H9 (cell line): ENCODE data around the gene SYNE2. TPM values are rescaled to one million over a fixed set of nuclear protein-coding genes. Genes with fewer than 3 reads are reported as not detected.

Experiments used
- DNase-seq: peaks from one replicate; pipeline ENCODE4 v3.0.0-alpha.2; 2017
- H2AFZ ChIP-seq: one replicate; pipeline ENCODE4 v1.6.1; 2013; ENCODE audit warnings: mild to moderate bottlenecking, low read length, control low read depth, moderate library complexity
- H2AK5ac ChIP-seq: 2 replicates; pipeline ENCODE4 v1.6.1; 2013; ENCODE audit warnings: low read length, control low read depth, mixed read lengths; ENCODE audit not compliant: insufficient read length
- H2BK120ac ChIP-seq: one replicate; pipeline ENCODE4 v1.6.1; 2013; ENCODE audit warnings: low read depth, mild to moderate bottlenecking, low read length, control low read depth, inconsistent platforms; ENCODE audit not compliant: poor library complexity, severe bottlenecking
- H2BK12ac ChIP-seq: 2 replicates; pipeline ENCODE4 v1.6.1; 2013; ENCODE audit warnings: low read length, control low read depth, mixed read lengths, low read depth; ENCODE audit not compliant: insufficient read length
- H2BK15ac ChIP-seq: 2 replicates; pipeline ENCODE4 v1.6.1; 2013; ENCODE audit warnings: low read depth, low read length, control low read depth
- H2BK20ac ChIP-seq: one replicate; pipeline ENCODE4 v1.6.1; 2013; ENCODE audit warnings: low read depth, mild to moderate bottlenecking, low read length, control low read depth, inconsistent platforms; ENCODE audit not compliant: poor library complexity, severe bottlenecking
- H2BK5ac ChIP-seq: 2 replicates; pipeline ENCODE4 v1.6.1; 2013; ENCODE audit warnings: low read length, control low read depth, mixed read lengths; ENCODE audit not compliant: insufficient read length
- H3K14ac ChIP-seq: 2 replicates; pipeline ENCODE4 v1.6.1; 2013; ENCODE audit warnings: low read length, control low read depth; ENCODE audit not compliant: insufficient read depth
- H3K18ac ChIP-seq: 2 replicates; pipeline ENCODE4 v1.6.1; 2013; ENCODE audit warnings: low read depth, mild to moderate bottlenecking, mixed read lengths, low read length, control low read depth; ENCODE audit not compliant: insufficient read length
- H3K23ac ChIP-seq: 2 replicates; pipeline ENCODE4 v1.6.1; 2013; ENCODE audit warnings: low read length, control low read depth, mixed read lengths, low read depth; ENCODE audit not compliant: insufficient read length
- H3K23me2 ChIP-seq: 2 replicates; pipeline ENCODE4 v1.6.1; 2013; ENCODE audit warnings: low read depth, mild to moderate bottlenecking, mixed read lengths, low read length, control low read depth; ENCODE audit not compliant: insufficient read length, poor library complexity, severe bottlenecking
- H3K27ac ChIP-seq: 2 replicates; pipeline ENCODE4 v1.5.1; 2013; ENCODE audit warnings: low read length, control low read depth, mixed read lengths, low read depth; ENCODE audit not compliant: insufficient read length
- H3K27me3 ChIP-seq: 2 replicates; pipeline ENCODE4 v1.6.1; 2013; ENCODE audit warnings: low read length, control low read depth, inconsistent platforms; ENCODE audit not compliant: insufficient read depth
- H3K4ac ChIP-seq: 2 replicates; pipeline ENCODE4 v1.6.1; 2013; ENCODE audit warnings: low read depth, mild to moderate bottlenecking, control low read depth, inconsistent platforms, low read length, moderate library complexity
- H3K4me1 ChIP-seq: 2 replicates; pipeline ENCODE4 v1.6.1; 2013; ENCODE audit warnings: low read length, control low read depth, inconsistent platforms; ENCODE audit not compliant: insufficient read depth
- H3K4me2 ChIP-seq: 2 replicates; pipeline ENCODE4 v1.6.1; 2013; ENCODE audit warnings: low read length, control low read depth, mixed read lengths; ENCODE audit not compliant: insufficient read length, insufficient read depth
- H3K56ac ChIP-seq: 2 replicates; pipeline ENCODE4 v1.6.1; 2013; ENCODE audit warnings: low read depth, mild to moderate bottlenecking, mixed read lengths, low read length, control low read depth; ENCODE audit not compliant: insufficient read length
- H3K79me1 ChIP-seq: 2 replicates; pipeline ENCODE4 v1.6.1; 2013; ENCODE audit warnings: low read depth, mild to moderate bottlenecking, moderate library complexity, low read length, control low read depth, inconsistent platforms; ENCODE audit not compliant: insufficient read depth, poor library complexity, severe bottlenecking
- H3K79me2 ChIP-seq: 2 replicates; pipeline ENCODE4 v1.6.1; 2013; ENCODE audit warnings: low read length, control low read depth, inconsistent platforms; ENCODE audit not compliant: insufficient read depth
- H3K9ac ChIP-seq: 2 replicates; pipeline ENCODE4 v1.6.1; 2013; ENCODE audit warnings: low read length, control low read depth, mixed read lengths; ENCODE audit not compliant: insufficient read length; ENCODE audit errors: extremely low read depth
- H3K9me3 ChIP-seq: one replicate; pipeline ENCODE4 v1.6.1; 2013; ENCODE audit warnings: low read depth, low read length, inconsistent platforms; ENCODE audit not compliant: control insufficient read depth
- H3T11ph ChIP-seq: one replicate; pipeline ENCODE4 v1.6.1; 2013; ENCODE audit warnings: mild to moderate bottlenecking, low read length, control low read depth, inconsistent platforms
- H4K20me1 ChIP-seq: one replicate; pipeline ENCODE4 v1.6.1; 2013; ENCODE audit not compliant: control insufficient read depth, insufficient read length, insufficient read depth
- H4K5ac ChIP-seq: 2 replicates; pipeline ENCODE4 v1.6.1; 2013; ENCODE audit warnings: low read depth, mild to moderate bottlenecking, mixed read lengths, low read length, control low read depth; ENCODE audit not compliant: insufficient read length
- H4K8ac ChIP-seq: replicated peaks from 2 replicates; pipeline ENCODE4 v1.6.1; 2013; ENCODE audit warnings: low read length, control low read depth, mixed read lengths, low read depth; ENCODE audit not compliant: insufficient read length
- H4K91ac ChIP-seq: 2 replicates; pipeline ENCODE4 v1.6.1; 2013; ENCODE audit warnings: low read depth, mild to moderate bottlenecking, moderate library complexity, mixed read lengths, low read length, control low read depth; ENCODE audit not compliant: insufficient read length
- H3K27ac Mint-ChIP-seq, 3 experiments: 2 replicates in 2 of 3; 3 replicates in 1 of 3; pipeline ENCODE4 v1.8.0; 2020 to 2021; ENCODE audit warnings: mixed read lengths in 3 of 3, mild to moderate bottlenecking in 1 of 3, moderate library complexity in 1 of 3
- H3K27me3 Mint-ChIP-seq: 2 replicates; pipeline ENCODE4 v1.8.0; 2021; ENCODE audit warnings: low read depth, mild to moderate bottlenecking, moderate library complexity, mixed read lengths
- H3K36me3 Mint-ChIP-seq, 3 experiments: 2 replicates in 2 of 3; 3 replicates in 1 of 3; pipeline ENCODE4 v1.8.0; 2020 to 2021; ENCODE audit warnings: low read depth in 3 of 3, mixed read lengths in 3 of 3; ENCODE audit not compliant: insufficient read depth in 1 of 3
- H3K4me1 Mint-ChIP-seq, 2 experiments: 2 replicates each; pipeline ENCODE4 v1.8.0; 2020; ENCODE audit warnings: mixed read lengths in 2 of 2
- H3K4me3 Mint-ChIP-seq, 2 experiments: 2 replicates in 1 of 2; 3 replicates in 1 of 2; pipeline ENCODE4 v1.8.0; 2020 to 2021; ENCODE audit warnings: mild to moderate bottlenecking in 2 of 2, mixed read lengths in 2 of 2, moderate library complexity in 1 of 2
- H3K9me3 Mint-ChIP-seq, 2 experiments: 2 replicates in 1 of 2; 3 replicates in 1 of 2; pipeline ENCODE4 v1.8.0; 2020; ENCODE audit warnings: mild to moderate bottlenecking in 2 of 2, mixed read lengths in 2 of 2, moderate library complexity in 1 of 2
- WGBS: extraction: QIAGEN DNeasy Blood & Tissue Kit; methylation state at CpG from one replicate; pipeline ENCODE4 v1.1.7; 2013; ENCODE audit warnings: missing lambda C conversion rate, low lambda C conversion rate, mixed read lengths; ENCODE audit not compliant: insufficient read length; ENCODE audit errors: extremely low coverage; 5-methylcytosine and 5-hydroxymethylcytosine counted together
- total RNA-seq: library from RNA; stranded (reverse); gene quantifications from 2 replicates; pipeline ENCODE4 v1.2.1, GENCODE V29; 2021
- TF ChIP-seq, protein P1 (sequence below): fragments of 200-600 bp; sonication (generic); conservative IDR thresholded peaks from 3 replicates; pipeline ENCODE4 v1.8.0; 2021; ENCODE audit warnings: antibody characterized with exemption, mild to moderate bottlenecking

The SYNE2 gene
- total RNA-seq, 1 experiment from 2014 or later = 43.3 TPM

DNA sequence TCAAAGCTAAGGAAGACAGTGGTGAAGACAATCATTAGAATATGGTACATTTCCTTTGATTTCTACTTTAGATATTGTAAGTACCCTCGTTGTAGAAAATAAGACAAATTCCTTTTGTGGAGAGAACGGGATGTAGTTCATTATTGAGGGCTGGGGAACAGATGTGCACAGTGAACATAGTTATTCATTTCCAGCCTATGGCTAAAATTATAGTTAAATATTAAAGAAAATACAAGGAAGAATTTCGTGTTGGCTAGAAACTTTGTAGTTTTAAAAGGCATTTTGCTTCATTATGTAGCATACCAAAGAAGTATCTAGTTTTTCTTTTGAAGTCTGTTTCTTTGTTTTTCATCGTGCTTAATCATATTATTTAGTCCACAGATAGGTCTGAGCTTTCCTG, 239.5 kb downstream of the SYNE2 start:
- H3K27ac Mint-ChIP-seq = peak overlapping the region in 1 of 3 experiments; percentile 11; a peak in 1 of 7 replicates
- no peak for DNase-seq
- no peaks in the 10 kb centered on the region for H3K79me2 ChIP-seq

More for the DNA sequence above, 239.5 kb downstream of the SYNE2 start:
- Histone ChIP-seq H3K79me1 (no peaks in the 10 kb centered on the region), H2AK5ac (no peak overlapping the region), H3K4ac (no peak overlapping the region), H3K4me1 (peaks cover 7% of the 10 kb centered on the region; the same call in 1 of the 2 replicates), H2BK5ac (no peak overlapping the region), H3K23me2 (no peaks in the 10 kb centered on the region), H2BK12ac (no peak overlapping the region), H3K14ac (no peak overlapping the region), H2BK15ac (no peak overlapping the region), H3K9me3 (no peaks in the 10 kb centered on the region), H4K5ac (no peak overlapping the region), H3K27ac (no peak overlapping the region), H3K18ac (no peak overlapping the region), H3K9ac (no peak overlapping the region), H4K20me1 (no peaks in the 10 kb centered on the region), H3K27me3 (no peaks in the 10 kb centered on the region), H4K8ac (no peak overlapping the region), H2BK120ac (no peak overlapping the region), H3K4me2 (no peak overlapping the region), H2BK20ac (no peak overlapping the region), H4K91ac (no peak overlapping the region), H3K56ac (no peak overlapping the region), H2AFZ (no peak overlapping the region), H3T11ph (no peak overlapping the region), H3K23ac (no peak overlapping the region)
- peaks cover 21 to 23% of the 10 kb centered on the region in 2 experiments for H3K4me1 Mint-ChIP-seq
- H3K27me3 Mint-ChIP-seq = no peaks in the 10 kb centered on the region
- no peaks in the 10 kb centered on the region for H3K9me3 Mint-ChIP-seq
- TF ChIP-seq, protein P1, sequence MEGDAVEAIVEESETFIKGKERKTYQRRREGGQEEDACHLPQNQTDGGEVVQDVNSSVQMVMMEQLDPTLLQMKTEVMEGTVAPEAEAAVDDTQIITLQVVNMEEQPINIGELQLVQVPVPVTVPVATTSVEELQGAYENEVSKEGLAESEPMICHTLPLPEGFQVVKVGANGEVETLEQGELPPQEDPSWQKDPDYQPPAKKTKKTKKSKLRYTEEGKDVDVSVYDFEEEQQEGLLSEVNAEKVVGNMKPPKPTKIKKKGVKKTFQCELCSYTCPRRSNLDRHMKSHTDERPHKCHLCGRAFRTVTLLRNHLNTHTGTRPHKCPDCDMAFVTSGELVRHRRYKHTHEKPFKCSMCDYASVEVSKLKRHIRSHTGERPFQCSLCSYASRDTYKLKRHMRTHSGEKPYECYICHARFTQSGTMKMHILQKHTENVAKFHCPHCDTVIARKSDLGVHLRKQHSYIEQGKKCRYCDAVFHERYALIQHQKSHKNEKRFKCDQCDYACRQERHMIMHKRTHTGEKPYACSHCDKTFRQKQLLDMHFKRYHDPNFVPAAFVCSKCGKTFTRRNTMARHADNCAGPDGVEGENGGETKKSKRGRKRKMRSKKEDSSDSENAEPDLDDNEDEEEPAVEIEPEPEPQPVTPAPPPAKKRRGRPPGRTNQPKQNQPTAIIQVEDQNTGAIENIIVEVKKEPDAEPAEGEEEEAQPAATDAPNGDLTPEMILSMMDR = no peak
- no CpG with 5 or more reads among the region's 4 CpGs for WGBS
- H3K4me3 Mint-ChIP-seq = no peak overlapping the region
- peaks cover 0 to 4% (median 2%) of the 10 kb centered on the region in 3 experiments; a peak in 3 of 7 replicates for H3K36me3 Mint-ChIP-seq
